OCI-LY7 (cell line): ENCODE data around the gene CCL13.

ENCODE experiments used
- CTCF ChIP-seq: fragments of 200-600 bp; sonication (generic); conservative IDR thresholded peaks from 2 replicates; pipeline ENCODE4 v1.5.1; 2014; ENCODE audit warnings: mild to moderate bottlenecking, antibody characterized with exemption, low read length, moderate library complexity, mixed read lengths
- EZH2phosphoT487 ChIP-seq: fragments of 200-600 bp; sonication (generic); IDR thresholded peaks from 2 replicates; pipeline ENCODE4 v1.6.1; 2018; ENCODE audit warnings: low read depth, borderline replicate concordance, mild to moderate bottlenecking, mixed run types, antibody characterized with exemption, low read length, moderate library complexity, mixed read lengths

DNA sequence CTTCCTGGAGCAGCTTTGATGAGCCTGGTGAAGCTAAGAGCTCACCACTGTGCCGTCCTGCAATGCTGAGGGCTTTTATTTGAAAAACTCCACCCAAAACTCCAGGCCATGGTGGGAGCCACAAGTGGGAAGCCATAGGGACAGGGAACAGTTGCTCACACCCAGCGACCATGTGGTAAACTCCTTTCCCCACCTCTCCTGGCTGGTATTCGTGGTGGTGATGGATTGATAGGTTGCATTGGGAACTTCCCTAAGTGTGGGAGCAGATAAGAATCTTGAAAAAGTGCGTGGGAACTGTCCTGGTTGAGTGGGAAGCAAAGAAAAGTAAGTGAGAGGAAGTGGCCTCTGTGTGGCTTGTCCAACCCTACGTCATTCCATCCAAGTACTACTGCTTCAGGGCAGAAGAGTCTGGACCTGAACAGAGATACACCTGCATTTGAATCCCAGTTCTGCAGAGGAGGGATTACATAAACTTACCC is 6.9 kb downstream of the CCL13 start, which contains the start of gene CCL1:
- TF ChIP-seq CTCF (no peak), EZH2phosphoT487 (no peak)
